Esophagus squamous epithelium (tissue), 5 donors: Measurements from ENCODE around the gene GULP1. TPM values are rescaled to one million over a fixed set of nuclear protein-coding genes. Genes with fewer than 3 reads are reported as not detected.

Experiments used
- DNase-seq: peaks from one replicate; lab custom pipeline; 2025; lab: John Stamatoyannopoulos, UW
- H3K27ac ChIP-seq, 4 donors: fragments of 200-600 bp; sonication (generic); one replicate each; pipeline ENCODE4 v1.5.1; 2016 to 2019; ENCODE audit warnings: mild to moderate bottlenecking in 1 of 4
- H3K27me3 ChIP-seq, 4 donors: fragments of 200-600 bp; sonication (generic); 1 replicate in 3 of 4; 2 replicates in 1 of 4; pipeline versions ENCODE4 v1.5.1 to v1.6.0; 2017 to 2021; ENCODE audit warnings: antibody characterized with exemption in 1 of 4
- H3K36me3 ChIP-seq, 3 donors: fragments of 200-600 bp; sonication (generic); one replicate each; pipeline ENCODE4 v1.5.1; 2016 to 2019
- H3K4me1 ChIP-seq, 3 donors: fragments of 200-600 bp; sonication (generic); one replicate each; pipeline ENCODE4 v1.5.1; 2017 to 2019
- H3K4me3 ChIP-seq, 4 donors: fragments of 200-600 bp; sonication (generic); 1 replicate in 3 of 4; 2 replicates in 1 of 4; pipeline ENCODE4 v1.5.1; 2016 to 2019; ENCODE audit warnings: mild to moderate bottlenecking in 2 of 4, moderate library complexity in 1 of 4
- H3K9me3 ChIP-seq, 3 donors: fragments of 200-600 bp; sonication (generic); one replicate each; pipeline ENCODE4 v1.5.1; 2016 to 2019
- CTCF ChIP-seq, 6 experiments: fragments of 450-650 bp in 4 of 6; fragments of 200-600 bp in 2 of 6; sonication (generic) in 2 of 6; IDR thresholded peaks; one replicate each; pipeline ENCODE4 v1.5.1; 2016 to 2019; ENCODE audit warnings: antibody characterized with exemption in 6 of 6, mild to moderate bottlenecking in 4 of 6, moderate library complexity in 4 of 6
- POLR2A ChIP-seq, 4 donors: fragments of 450-650 bp; IDR thresholded peaks; one replicate each; pipeline ENCODE4 v1.6.1; 2017; ENCODE audit warnings: antibody characterized with exemption in 4 of 4, mild to moderate bottlenecking in 4 of 4, moderate library complexity in 3 of 4
- WGBS, 2 donors: methylation state at CpG; one replicate each; pipeline ENCODE4 v1.1.5; 2018; 5-methylcytosine and 5-hydroxymethylcytosine counted together
- intact Hi-C: fragments of 100-400 bp; cut with DNase I; formaldehyde crosslinking; loops from one replicate; pipeline ENCODE4 v1.15.0; 2022
- total RNA-seq, 4 donors: library from RNA; depleted of rRNA; stranded (reverse); fragments of >200 nt; gene quantifications; one replicate each; pipeline ENCODE4 v1.1.0, GENCODE V29; 2016
- donor health status: DM: yes; HTN: yes; CAD: no.

GULP1 gene
- total RNA-seq, 4 donors from 2014 or later = 10.4 to 39.3 (median 24.2) TPM

- no peak for DNase-seq
- TF ChIP-seq POLR2A (IDR thresholded peaks at IDR 0.05) (no peak), CTCF (IDR thresholded peaks at IDR 0.05) (no peak)
- Histone ChIP-seq H3K27me3 (no peaks in the 10 kb centered on the region), H3K9me3 (no peaks in the 10 kb centered on the region), H3K27ac (no peak overlapping the region), H3K4me3 (no peak overlapping the region), H3K36me3 (peaks cover 0 to 18% (median 0%) of the 10 kb centered on the region in 3 donors), H3K4me1 (no peaks in the 10 kb centered on the region)
- intact Hi-C loops = no loop called here
- WGBS, 2 donors = 87 to 88% methylated on average over 4 of the region's 4 CpGs
Observed at GRCh38 chr2:188569431-188570165, 277.9 kb downstream of the GULP1 start.

- intact Hi-C loops = no loop called here
- Histone ChIP-seq H3K27ac (no peak overlapping the region), H3K4me1 (no peaks in the 10 kb centered on the region), H3K36me3 (peaks cover 0 to 18% (median 0%) of the 10 kb centered on the region in 3 donors), H3K4me3 (no peak overlapping the region), H3K27me3 (no peaks in the 10 kb centered on the region), H3K9me3 (no peaks in the 10 kb centered on the region)
- TF ChIP-seq CTCF (IDR thresholded peaks at IDR 0.05) (no peak), POLR2A (IDR thresholded peaks at IDR 0.05) (no peak)
- DNase-seq = no peak
- 64 to 86% methylated on average over 1 of the region's 1 CpG for WGBS, 2 donors
Observed at GRCh38 chr2:188570370-188570769, 278.7 kb downstream of the GULP1 start.

- H3K4me1 ChIP-seq = no peaks in the 10 kb centered on the region
- no peak overlapping the region for H3K27ac ChIP-seq
- DNase-seq = no peak
- WGBS, 2 donors = 76 to 79% methylated on average over 3 of the region's 3 CpGs
- no peaks in the 10 kb centered on the region for H3K27me3 ChIP-seq
- H3K36me3 ChIP-seq = peaks cover 0 to 18% (median 0%) of the 10 kb centered on the region in 3 donors
- TF ChIP-seq CTCF (IDR thresholded peaks at IDR 0.05) = no peak
- no peak for TF ChIP-seq POLR2A (IDR thresholded peaks at IDR 0.05)
- intact Hi-C loops = no loop called here
- H3K9me3 ChIP-seq = no peaks in the 10 kb centered on the region
- H3K4me3 ChIP-seq = no peak overlapping the region
Observed at GRCh38 chr2:188571543-188572303, 280.0 kb downstream of the GULP1 start.

- Histone ChIP-seq H3K4me3 (no peak overlapping the region), H3K4me1 (no peaks in the 10 kb centered on the region), H3K36me3 (peaks cover 0 to 18% (median 0%) of the 10 kb centered on the region in 3 donors), H3K27me3 (no peaks in the 10 kb centered on the region), H3K27ac (no peak overlapping the region), H3K9me3 (no peaks in the 10 kb centered on the region)
- intact Hi-C loops = no loop called here
- WGBS, 2 donors = 81 to 92% methylated on average over 1 of the region's 1 CpG
- DNase-seq = no peak
- TF ChIP-seq POLR2A (IDR thresholded peaks at IDR 0.05) (no peak), CTCF (IDR thresholded peaks at IDR 0.05) (no peak)
Observed at GRCh38 chr2:188572592-188572991, 280.9 kb downstream of the GULP1 start.

- Histone ChIP-seq H3K9me3 (no peaks in the 10 kb centered on the region), H3K27me3 (no peaks in the 10 kb centered on the region), H3K27ac (no peak overlapping the region), H3K4me1 (no peaks in the 10 kb centered on the region), H3K4me3 (no peak overlapping the region), H3K36me3 (peaks cover 0 to 18% (median 0%) of the 10 kb centered on the region in 3 donors)
- TF ChIP-seq POLR2A (IDR thresholded peaks at IDR 0.05) (no peak), CTCF (IDR thresholded peaks at IDR 0.05) (no peak)
- no peak for DNase-seq
- 42 to 67% methylated on average over 1 of the region's 1 CpG for WGBS, 2 donors
- intact Hi-C loops = no loop called here
Observed at GRCh38 chr2:188573453-188573852, 281.8 kb downstream of the GULP1 start.
